Measurements from ENCODE around the gene ZNF649. TPM values are rescaled to one million over a fixed set of nuclear protein-coding genes. Genes with fewer than 3 reads are reported as not detected.

ZNF649 gene
- total RNA-seq, 1 experiment from 2014 or later = 148 TPM

DNA sequence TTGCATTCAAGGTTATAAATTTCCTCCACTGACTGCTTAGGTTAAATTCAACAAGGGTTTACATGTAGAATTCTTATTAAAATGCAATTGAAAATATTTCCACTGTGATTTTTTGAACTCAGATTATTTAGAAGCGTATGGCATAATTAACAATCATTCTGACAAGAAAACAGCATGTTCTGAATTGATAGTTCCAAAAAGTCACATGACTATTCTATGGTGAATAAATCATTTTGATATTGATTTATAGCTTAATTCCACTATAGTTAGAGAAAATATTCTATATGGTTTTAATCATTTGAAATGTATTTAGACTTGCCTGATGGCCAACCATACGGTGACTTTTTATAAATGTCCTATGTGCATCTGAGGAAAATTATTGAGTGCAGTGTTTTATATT, 20.1 kb downstream of the ZNF649 start:
- peaks cover 37 to 62% of the 10 kb centered on the region in 2 experiments for H3K9me3 Mint-ChIP-seq
- H3T11ph ChIP-seq (ENCODE audit: low read length) = no peak overlapping the region

More for the DNA sequence above, 20.1 kb downstream of the ZNF649 start:
- no CpG with 5 or more reads among the region's 2 CpGs for WGBS (ENCODE audit: extremely low coverage, insufficient read length, low lambda C conversion rate)
- H3K23ac ChIP-seq (ENCODE audit: insufficient read length, low read depth, low read length) = no peak overlapping the region
- peaks cover 20 to 22% of the 10 kb centered on the region in 2 experiments for H3K4me1 Mint-ChIP-seq
- H2BK5ac ChIP-seq (ENCODE audit: insufficient read length, low read length) = no peak overlapping the region
- no peak overlapping the region for H2BK12ac ChIP-seq (ENCODE audit: insufficient read length, low read depth, low read length)
- H3K79me2 ChIP-seq (ENCODE audit: insufficient read depth, low read length) = peaks cover 2% of the 10 kb centered on the region; the same call in 1 of the 2 replicates
- peaks cover 27% of the 10 kb centered on the region for H3K9me3 ChIP-seq (ENCODE audit: control insufficient read depth, low read depth, low read length)
- no peak overlapping the region for H4K91ac ChIP-seq (ENCODE audit: insufficient read length, low read depth, low read length)
- H3K27ac Mint-ChIP-seq = no peak overlapping the region
- H3K9ac ChIP-seq (ENCODE audit: extremely low read depth, insufficient read length, low read length) = no peak overlapping the region
- DNase-seq = no peak
- H3K4me2 ChIP-seq (ENCODE audit: insufficient read depth, insufficient read length, low read length) = no peak overlapping the region
- H3K4ac ChIP-seq (ENCODE audit: low read depth, low read length) = no peak overlapping the region
- no peak overlapping the region for H3K14ac ChIP-seq (ENCODE audit: insufficient read depth, low read length)
- H3K27me3 ChIP-seq (ENCODE audit: insufficient read depth, low read length) = no peaks in the 10 kb centered on the region
- TF ChIP-seq, protein P1, sequence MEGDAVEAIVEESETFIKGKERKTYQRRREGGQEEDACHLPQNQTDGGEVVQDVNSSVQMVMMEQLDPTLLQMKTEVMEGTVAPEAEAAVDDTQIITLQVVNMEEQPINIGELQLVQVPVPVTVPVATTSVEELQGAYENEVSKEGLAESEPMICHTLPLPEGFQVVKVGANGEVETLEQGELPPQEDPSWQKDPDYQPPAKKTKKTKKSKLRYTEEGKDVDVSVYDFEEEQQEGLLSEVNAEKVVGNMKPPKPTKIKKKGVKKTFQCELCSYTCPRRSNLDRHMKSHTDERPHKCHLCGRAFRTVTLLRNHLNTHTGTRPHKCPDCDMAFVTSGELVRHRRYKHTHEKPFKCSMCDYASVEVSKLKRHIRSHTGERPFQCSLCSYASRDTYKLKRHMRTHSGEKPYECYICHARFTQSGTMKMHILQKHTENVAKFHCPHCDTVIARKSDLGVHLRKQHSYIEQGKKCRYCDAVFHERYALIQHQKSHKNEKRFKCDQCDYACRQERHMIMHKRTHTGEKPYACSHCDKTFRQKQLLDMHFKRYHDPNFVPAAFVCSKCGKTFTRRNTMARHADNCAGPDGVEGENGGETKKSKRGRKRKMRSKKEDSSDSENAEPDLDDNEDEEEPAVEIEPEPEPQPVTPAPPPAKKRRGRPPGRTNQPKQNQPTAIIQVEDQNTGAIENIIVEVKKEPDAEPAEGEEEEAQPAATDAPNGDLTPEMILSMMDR (conservative IDR thresholded peaks at IDR 0.05) = no peak
- no peak overlapping the region for H2BK20ac ChIP-seq (ENCODE audit: low read depth, low read length, poor library complexity, severe bottlenecking)
- peaks cover 3% of the 10 kb centered on the region for H3K23me2 ChIP-seq (ENCODE audit: insufficient read length, low read depth, low read length, poor library complexity, severe bottlenecking)
- H3K36me3 Mint-ChIP-seq (ENCODE audit: insufficient read depth in 1 of 3, low read depth in 3 of 3) = peaks cover 50 to 92% (median 62%) of the 10 kb centered on the region in 3 experiments
- no peak overlapping the region for H4K5ac ChIP-seq (ENCODE audit: insufficient read length, low read depth, low read length)
- H4K20me1 ChIP-seq (ENCODE audit: control insufficient read depth, insufficient read depth, insufficient read length) = no peaks in the 10 kb centered on the region
- no peak overlapping the region for H3K4me3 Mint-ChIP-seq
- H2AK5ac ChIP-seq (ENCODE audit: insufficient read length, low read length) = no peak overlapping the region
- H3K27ac ChIP-seq (ENCODE audit: insufficient read length, low read depth, low read length) = no peak overlapping the region
- H3K18ac ChIP-seq (ENCODE audit: insufficient read length, low read depth, low read length) = no peak overlapping the region
- peaks cover 4% of the 10 kb centered on the region for H3K79me1 ChIP-seq (ENCODE audit: insufficient read depth, low read depth, low read length, poor library complexity, severe bottlenecking)
- no peak overlapping the region for H4K8ac ChIP-seq (replicated peaks; ENCODE audit: insufficient read length, low read depth, low read length)
- no peak overlapping the region for H2BK120ac ChIP-seq (ENCODE audit: low read depth, low read length, poor library complexity, severe bottlenecking)
- H2AFZ ChIP-seq (ENCODE audit: low read length) = no peak overlapping the region
- no peak overlapping the region for H3K56ac ChIP-seq (ENCODE audit: insufficient read length, low read depth, low read length)
- peaks cover 3% of the 10 kb centered on the region; the same call in 1 of the 2 replicates for H3K27me3 Mint-ChIP-seq (ENCODE audit: low read depth)
- no peaks in the 10 kb centered on the region for H3K4me1 ChIP-seq (ENCODE audit: insufficient read depth, low read length)
- no peak overlapping the region for H2BK15ac ChIP-seq (ENCODE audit: low read depth, low read length)

All from H9 (cell line).